ENCODE measurements around the gene VEZT.
"Not testable (repeated sequence)": the region's sequence is repeated elsewhere in the genome, so short reads cannot be mapped to it uniquely, and the experiment has no call there.

VEZT gene

DNA sequence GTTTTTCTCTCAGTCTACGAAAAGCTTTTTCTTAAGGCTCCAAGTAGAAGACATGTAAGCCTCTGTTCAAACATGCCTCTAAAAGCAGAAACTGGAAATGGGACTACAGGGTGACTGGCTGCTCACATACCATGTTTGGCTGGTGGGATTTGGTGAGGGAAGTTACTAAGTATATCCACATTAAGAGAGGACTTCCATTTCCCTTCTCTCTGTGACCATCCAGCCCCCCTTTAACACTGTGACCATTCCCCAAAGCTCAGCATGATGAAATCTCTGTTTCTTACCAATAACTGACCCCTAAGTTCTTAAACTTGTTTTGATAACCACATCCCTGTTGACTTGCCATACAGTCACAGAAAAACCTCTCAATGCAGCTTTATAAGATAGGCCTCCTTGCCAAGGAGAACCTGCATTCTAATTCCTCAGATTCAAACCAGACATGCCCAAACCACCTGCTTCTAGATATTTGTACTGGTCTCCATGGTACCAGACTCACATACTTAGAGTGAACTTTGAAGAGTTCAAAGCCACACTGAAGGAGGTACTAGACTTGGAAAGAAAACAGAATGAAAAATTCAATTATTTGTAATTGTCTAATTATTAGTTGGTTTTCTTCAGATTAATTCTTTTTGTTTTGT lies 102.2 kb downstream of the VEZT start:
- DNase-seq (ENCODE audit: low read depth in 2 of 2), result no peak

DNA sequence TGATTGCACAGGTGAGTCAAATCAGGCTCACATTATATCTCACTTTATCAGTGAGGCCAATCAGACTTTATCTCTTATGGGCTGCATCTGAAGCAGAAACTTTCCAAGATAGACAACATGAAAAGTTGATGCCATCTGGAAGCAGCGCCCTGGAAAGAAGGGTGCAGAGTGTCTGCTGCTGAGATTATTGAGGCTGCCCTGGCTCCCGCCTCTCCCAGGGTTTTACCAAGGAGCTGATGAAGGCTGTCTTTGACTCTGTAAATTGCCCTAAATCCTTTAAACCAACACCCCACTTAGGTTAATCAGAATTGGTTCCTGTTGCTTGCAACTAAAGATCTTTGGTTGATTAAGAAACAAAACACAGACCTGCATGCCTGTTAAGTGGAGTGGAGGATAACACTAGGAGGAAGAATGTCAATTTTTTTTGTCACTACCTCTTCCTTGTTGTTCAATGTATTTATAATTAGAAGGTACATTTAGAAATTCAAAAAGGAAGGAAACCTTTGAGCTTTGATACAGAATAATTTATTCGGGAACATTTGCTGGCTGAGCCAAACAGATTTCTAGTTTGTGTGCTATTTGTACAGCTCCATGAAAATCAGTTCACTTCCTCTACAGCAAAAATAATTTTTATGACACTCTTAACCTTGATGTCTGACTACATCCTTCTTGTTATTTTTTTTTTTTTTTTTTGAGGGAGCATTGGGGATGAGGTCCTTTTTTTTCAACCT lies 104.1 kb downstream of the VEZT start:
- DNase-seq (ENCODE audit: low read depth in 2 of 2), result no peak

DNA sequence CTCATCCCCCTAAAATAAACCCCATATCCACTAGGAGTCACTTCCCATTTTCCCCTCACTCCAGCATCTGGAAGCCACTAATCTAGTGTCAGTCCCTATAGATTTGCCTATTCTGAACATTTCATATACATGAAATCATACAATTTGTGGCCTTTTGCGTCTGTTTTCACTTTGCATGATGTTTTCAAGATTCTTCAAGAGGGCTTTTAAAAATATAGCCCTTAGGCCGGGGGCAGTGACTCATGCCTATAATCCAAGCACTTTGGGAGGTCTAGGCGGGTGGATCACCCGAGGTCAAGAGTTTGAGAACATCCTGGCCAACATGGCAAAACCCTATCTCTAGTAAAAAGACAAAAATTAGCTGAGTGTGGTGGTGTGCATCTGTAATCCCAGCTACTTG lies 104.7 kb downstream of the VEZT start:
- DNase-seq (ENCODE audit: low read depth in 2 of 2), result no peak

DNA sequence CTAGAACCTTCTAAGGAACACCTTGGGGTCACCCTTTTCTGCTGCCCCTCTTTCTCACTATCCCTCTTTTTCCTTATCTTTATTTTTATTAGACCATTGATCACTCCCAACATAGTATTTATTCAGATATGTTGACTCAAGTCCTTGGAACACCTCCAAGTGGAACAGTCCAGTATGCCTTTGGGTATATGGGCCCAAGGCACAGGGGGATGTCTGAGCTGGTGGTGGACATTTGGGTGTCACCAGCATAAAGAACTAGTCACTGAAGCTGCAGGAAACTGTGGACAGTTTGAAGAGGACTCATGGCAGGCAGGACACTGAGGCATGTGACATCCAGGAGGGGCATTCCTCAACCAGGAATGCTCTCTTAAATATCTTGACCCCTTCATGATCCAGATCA lies 105.6 kb downstream of the VEZT start:
- no peak for DNase-seq (ENCODE audit: low read depth in 2 of 2)

DNA sequence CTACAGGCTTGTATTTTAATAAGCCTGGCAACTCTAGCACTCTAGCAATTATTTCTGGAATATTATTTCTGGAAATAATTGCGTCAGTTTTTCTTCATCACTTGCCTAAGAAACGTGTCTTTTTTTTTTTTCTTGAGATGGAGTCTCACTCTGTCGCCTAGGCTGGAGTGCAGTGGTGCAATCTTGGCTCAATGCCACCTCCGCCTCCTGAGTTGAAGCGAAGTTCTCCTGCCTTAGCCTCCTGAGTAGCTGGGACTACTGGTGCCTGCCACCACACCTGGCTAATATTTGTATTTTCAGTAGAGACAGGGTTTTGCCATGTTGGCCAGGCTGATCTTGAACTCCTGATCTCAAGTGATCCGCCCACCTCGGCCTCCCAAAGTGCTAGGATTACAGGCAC lies 106.6 kb downstream of the VEZT start:
- not testable (repeated sequence) for DNase-seq (ENCODE audit: low read depth in 2 of 2)

DNA sequence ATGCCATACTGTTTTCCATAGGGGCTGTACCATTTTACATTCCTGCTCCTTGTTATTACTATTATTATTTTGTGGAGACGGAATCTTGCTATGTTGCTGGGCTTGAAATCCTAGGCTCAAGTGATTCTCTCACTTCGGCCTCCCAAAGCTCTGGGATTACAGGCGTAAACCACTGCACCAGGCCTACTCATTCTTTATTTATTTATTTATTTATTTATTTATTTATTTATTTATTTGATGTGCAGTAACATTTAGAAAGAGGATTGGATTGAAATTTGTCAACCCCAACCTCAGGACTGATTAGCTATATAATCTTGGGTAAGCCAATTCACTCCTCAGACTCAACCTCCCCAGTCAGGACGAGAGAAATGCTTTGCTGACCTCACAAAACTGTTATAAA lies 107.9 kb downstream of the VEZT start:
- DNase-seq (ENCODE audit: low read depth in 2 of 2), result no peak

DNA sequence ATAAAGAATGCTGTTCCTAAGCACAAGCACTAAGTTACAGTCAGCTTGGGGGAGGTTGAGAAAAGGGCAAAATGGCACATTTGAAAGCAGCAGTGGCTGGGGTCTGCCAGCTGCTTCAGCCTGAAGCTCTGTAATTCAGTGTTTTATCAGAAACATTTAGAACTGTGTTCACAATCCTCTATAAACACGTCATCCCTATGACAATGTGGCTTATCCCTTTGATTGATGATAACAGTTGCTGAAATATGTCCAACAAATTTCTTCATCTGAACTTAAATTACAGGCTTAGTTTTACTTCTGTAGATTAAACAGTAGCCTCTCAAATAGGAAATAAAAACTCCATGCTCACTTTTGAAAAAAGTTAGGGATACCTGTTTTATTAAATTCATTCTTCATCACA lies 108.8 kb downstream of the VEZT start:
- no peak for DNase-seq (ENCODE audit: low read depth in 2 of 2)

DNA sequence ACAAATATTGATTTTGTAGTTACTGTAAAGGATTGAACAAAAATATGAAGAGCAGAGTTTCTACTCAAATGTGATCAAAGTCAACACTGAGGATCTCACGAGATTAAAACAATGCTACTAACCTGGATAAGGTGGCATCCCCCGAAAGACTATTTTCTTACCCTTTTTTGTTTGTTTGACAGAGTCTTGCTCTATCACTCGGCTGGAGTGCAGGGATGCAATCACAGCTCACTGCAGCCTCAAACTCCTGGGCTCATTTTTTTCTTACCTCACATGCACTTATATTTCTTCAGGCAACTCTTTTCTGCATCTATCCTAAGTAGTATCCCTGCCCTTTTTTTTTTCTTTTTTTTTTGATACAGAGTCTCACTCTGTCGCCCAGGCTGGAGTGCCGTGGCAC lies 109.2 kb downstream of the VEZT start:
- DNase-seq (ENCODE audit: low read depth in 2 of 2), result no peak

DNA sequence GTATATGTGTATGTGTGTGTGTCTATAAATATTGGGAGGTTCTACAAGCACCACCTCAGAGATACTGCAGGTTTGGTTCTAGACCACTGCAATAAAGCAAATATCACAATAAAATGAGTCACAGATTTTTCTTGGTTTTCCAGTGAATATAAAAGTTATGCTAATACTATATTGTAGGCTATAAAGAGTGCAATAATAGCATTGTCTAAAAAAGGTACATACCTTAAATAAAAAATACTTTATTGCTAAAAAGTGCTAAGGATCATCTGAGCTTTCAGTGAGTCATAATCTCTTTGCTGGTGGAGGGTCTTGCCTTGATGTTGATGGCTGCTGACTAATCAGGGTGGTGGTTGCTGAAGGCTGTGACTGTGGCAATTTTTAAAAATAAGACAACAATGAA lies 111.1 kb downstream of the VEZT start:
- no peak for DNase-seq (ENCODE audit: low read depth in 2 of 2)

DNA sequence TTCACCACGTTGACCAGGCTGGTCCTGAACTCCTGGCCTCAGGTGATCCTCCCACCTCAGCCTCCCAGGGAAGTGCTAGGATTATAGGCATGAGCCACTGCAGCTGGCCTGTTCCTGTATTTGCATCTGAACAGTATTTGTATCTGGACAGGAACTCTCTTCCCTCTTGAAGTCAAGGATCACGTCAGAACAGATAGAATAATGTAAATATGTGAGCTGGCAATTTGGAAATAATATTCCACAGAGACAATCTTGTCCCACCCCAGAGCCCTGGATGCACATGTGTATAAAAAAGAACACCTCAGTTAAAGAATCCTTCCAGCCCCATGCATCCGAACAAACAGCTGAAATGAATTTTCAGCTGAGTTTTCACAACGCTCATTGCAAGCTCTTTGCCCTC lies 118.3 kb downstream of the VEZT start:
- DNase-seq (ENCODE audit: low read depth in 2 of 2), result no peak

DNA sequence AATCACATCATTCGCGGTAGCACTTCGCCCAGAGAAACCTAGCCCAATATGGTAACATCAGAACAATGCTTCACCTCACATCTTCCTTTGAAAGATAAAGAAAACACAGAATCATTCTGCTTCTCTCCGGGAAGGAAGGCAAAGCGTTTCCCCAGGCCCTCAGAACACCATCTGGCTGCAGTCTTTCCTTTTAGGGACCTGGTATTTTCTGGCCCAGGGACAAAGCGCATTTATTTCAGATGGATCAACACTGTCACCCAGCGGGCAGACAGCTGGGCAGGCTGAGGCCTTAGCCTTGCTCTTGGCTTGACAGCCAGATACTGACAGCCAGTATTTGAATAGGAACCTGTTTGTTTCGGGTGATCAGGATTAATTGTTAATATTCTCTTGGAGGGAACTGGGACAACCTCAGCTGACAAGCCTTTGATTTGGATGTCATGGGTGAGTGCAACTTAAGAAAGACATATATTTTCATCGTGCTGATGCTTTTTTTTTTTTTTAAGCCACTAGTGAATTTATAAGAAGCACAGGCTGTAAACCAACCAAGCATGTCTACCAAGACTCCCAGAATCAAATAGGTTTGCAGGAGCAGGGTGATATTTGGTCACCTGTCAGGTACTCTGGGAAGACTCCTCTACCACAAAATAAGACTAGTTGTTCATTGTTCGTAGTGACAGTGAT lies 118.9 kb downstream of the VEZT start:
- no peak for DNase-seq (ENCODE audit: low read depth in 2 of 2)

DNA sequence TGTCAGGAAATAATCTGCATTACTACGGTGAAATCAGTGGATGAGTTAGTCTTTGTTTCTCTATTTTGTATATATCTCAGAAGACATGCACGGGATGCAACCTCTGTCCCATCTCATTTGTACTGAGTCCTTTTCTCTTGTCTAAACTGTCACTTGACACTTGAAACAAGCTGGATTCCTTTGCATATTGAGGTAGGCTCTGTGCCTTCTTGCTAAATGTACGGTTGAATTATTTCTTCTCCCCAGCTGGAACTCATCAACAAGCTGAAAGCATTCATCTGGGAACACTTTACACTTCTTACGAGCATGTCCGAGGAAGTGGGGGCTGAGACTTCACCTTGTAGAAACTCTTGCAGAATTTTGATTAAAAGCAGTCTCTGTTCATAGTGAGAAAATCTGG lies 119.5 kb downstream of the VEZT start:
- DNase-seq (ENCODE audit: low read depth in 2 of 2), result no peak

DNA sequence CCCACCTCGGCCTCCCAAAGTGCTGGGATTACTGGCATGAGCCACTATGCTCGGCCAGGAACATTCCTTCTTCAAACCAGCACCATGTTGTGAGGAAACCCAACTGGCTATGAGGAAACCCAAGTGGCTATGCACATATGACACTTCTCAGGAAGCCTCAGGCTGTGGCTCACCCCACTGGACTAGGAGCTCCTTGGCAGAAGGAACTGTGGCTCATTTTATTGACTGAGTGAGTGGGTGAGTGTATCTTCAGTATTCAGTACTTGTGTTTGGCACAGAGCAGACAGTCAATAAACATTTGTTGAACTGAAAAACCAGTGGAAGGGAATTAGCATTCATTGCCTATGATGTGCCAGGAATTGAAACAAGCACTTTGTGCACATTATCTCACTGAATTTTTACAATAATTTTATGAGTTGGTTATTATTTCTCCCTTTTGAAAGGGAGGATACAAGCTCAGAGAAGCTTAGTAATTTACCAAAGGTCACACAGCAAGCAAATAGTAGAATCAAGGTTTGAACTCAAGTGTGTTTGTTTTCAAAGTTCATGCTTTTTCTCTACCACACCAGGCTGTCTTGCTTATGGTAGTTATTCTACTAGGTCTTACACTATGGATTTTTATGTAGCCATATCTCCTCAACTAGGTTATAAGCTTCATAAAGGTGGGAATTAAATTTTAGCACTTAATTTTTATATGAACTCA lies 121.6 kb downstream of the VEZT start:
- no peak for DNase-seq (ENCODE audit: low read depth in 2 of 2)

DNA sequence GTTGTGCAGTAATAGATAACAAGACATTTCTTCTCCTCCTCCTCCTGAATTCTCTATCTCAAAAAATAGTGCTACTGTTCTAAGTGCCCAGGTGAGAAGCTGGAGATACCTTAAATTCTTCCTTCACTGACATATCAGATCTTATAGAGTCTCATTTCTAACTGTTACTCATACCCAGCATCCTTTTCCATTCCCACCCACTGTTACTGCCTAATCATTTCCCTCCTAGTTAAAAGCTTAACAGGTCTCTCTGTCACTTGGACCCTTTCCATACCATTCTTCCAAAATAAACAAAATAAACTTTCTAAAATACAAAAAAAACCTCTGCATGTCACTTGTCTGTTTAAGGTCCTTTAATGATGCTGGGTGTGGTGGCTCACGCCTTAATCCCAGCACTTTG lies 124.4 kb downstream of the VEZT start:
- no peak for DNase-seq (ENCODE audit: low read depth in 2 of 2)

DNA sequence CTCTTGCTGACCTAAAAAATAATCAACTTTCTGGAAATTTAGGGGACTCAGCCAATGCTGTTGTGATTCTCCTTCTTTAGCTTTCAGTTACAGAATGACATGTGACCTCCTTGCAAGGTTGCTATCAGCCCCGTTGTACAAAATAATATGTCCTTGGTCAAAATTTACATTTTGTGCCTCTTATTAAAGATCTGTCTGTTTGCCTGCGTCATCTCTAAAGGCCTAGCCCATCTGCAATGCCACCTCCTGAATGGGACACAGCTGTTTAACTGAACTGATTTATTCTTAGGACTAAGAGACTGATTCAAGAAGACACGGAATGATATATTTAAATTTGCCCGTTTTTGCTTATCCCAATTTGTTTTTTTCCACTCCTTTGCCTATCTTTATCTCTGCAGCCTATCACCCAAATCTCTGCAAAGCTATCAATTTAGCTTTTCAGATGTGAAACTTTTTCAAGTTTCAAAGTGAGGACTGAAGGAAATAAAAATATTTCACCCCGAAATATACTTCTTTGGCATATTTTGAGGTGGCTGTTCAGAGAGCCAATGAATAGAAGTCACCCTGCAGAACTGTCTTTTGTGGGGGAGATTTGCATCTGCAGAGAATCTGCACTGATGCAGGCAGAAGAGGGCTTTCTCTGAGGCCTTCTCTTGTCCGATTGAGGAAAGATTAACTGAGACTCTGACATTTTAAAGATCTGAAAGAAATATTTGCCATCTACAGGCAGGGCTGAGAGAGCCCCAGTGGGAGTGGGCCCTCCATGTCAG lies 126.0 kb downstream of the VEZT start:
- DNase-seq (ENCODE audit: low read depth in 2 of 2), result no peak

DNA sequence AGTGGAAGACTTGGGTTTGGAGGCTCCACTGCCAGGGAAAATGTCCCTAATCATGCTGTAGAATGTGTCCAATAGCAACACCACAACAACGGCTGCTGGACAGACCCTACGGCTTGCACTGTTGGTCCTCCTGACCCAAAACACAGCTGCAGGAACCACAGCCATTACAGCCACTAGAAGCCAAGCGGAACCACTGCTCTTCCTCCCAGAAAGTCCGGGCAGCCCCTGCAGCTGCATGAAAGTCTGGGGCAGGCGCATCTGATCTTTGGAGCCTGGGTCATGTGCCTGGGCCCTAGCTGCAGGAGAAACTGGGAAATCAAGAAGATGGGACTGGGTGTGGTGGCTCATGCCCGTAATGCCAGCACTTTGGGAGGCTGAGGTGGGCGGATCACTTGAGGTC lies 131.7 kb downstream of the VEZT start:
- DNase-seq (ENCODE audit: low read depth in 2 of 2), result no peak

DNA sequence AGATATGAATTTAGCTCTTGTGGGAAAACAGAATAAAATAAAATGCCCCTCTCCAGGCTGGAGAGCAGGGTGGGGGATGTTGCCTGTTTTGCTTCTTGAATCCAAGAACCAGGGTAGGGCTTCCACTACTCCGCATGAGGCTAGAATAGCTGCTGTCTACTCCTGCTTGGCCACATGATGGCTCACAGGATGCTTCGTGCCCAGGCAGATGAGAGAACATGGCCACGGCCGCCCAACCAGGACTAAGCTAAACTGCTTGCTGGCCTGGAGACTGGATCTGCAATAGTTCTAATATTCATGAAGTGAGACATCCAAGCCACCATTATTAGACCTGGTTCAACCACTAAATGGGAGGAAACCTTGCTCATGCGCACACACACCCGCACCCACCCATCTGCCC lies 134.1 kb downstream of the VEZT start:
- no peak for DNase-seq (ENCODE audit: low read depth in 2 of 2)

Data from activated CD8-positive, alpha-beta memory T cell treated with anti-CD3 and anti-CD28 coated beads for 4 hours (primary cell).